ENCODE data around the gene ILF2.
"Not testable (repeated sequence)": the region's sequence is repeated elsewhere in the genome, so short reads cannot be mapped to it uniquely, and the experiment has no call there.

DNA sequence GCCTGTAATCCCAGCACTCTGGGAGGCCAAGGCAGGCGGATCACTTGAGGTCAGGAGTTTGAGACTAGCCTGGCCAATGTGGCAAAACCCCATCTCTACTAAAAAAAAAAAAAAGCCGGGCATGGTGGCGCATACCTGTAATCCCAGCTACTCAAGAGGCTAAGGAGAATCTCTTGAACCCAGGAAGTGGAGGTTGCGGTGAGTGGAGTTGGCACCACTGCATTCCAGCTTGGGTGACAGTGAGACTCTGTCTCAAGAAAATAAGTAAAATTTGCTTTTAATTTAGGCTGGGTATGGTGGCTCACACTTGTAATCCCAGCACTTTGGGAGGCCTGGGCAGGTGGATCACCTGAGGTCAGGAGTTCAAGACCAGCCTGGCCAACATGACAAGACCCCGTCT lies 30.6 kb downstream of the ILF2 start:
- TF ChIP-seq, protein P1, sequence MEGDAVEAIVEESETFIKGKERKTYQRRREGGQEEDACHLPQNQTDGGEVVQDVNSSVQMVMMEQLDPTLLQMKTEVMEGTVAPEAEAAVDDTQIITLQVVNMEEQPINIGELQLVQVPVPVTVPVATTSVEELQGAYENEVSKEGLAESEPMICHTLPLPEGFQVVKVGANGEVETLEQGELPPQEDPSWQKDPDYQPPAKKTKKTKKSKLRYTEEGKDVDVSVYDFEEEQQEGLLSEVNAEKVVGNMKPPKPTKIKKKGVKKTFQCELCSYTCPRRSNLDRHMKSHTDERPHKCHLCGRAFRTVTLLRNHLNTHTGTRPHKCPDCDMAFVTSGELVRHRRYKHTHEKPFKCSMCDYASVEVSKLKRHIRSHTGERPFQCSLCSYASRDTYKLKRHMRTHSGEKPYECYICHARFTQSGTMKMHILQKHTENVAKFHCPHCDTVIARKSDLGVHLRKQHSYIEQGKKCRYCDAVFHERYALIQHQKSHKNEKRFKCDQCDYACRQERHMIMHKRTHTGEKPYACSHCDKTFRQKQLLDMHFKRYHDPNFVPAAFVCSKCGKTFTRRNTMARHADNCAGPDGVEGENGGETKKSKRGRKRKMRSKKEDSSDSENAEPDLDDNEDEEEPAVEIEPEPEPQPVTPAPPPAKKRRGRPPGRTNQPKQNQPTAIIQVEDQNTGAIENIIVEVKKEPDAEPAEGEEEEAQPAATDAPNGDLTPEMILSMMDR (IDR thresholded peaks at IDR 0.05): not testable (repeated sequence)
- not testable (repeated sequence) for TF ChIP-seq EZH2 (IDR thresholded peaks at IDR 0.05; ENCODE audit: borderline replicate concordance, insufficient read depth, low read depth, low read length, poor library complexity, severe bottlenecking)

Data from B cell (primary cell).